Nephron progenitor cell (in vitro differentiated cells): ENCODE data around the gene HAND2.

Experiments
- DNase-seq: peaks from one replicate; pipeline ENCODE4 v3.0.0; 2021
- H3K27ac Mint-ChIP-seq: 2 replicates; pipeline ENCODE4 v1.8.0; 2021; ENCODE audit warnings: mild to moderate bottlenecking, moderate library complexity, mixed read lengths
- H3K27me3 Mint-ChIP-seq: 2 replicates; pipeline ENCODE4 v1.8.0; 2021; ENCODE audit warnings: mild to moderate bottlenecking, low read depth, mixed read lengths; ENCODE audit not compliant: poor library complexity
- H3K36me3 Mint-ChIP-seq: 2 replicates; pipeline ENCODE4 v1.8.0; 2021; ENCODE audit warnings: low read depth, mixed read lengths
- H3K4me1 Mint-ChIP-seq: 2 replicates; pipeline ENCODE4 v1.8.0; 2021; ENCODE audit warnings: mixed read lengths
- H3K4me3 Mint-ChIP-seq: 2 replicates; pipeline ENCODE4 v1.8.0; 2021; ENCODE audit warnings: mild to moderate bottlenecking, moderate library complexity, mixed read lengths
- H3K9me3 Mint-ChIP-seq: 2 replicates; pipeline ENCODE4 v1.8.0; 2021; ENCODE audit warnings: mild to moderate bottlenecking, moderate library complexity, mixed read lengths
- TF ChIP-seq, protein P1 (sequence below): fragments of 200-600 bp; sonication (generic); IDR thresholded peaks from 2 replicates; pipeline ENCODE4 v1.5.0; 2021; ENCODE audit warnings: antibody characterized with exemption

HAND2 gene

DNA sequence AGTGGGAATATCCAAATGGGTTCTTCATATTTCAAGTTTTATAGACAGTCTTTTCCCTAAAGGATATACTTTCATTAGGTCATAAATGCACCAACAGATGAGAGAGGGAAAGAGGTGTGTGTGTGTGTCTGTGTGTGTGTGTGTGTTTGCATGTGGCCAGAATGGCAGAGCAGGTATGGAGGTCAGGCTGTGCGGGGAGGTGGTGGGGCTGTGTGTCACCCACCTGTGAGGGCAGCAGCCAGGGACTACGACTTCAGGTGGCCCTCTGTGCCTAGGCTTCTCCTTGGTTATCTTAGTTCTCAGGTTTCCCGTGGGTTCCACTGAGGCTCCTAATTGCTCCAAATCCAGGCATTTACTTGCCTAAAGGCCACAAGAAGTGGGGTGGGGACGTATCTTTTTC, 14.6 kb downstream of the HAND2 start:
- no peak overlapping the region for H3K27ac Mint-ChIP-seq
- TF ChIP-seq, protein P1, sequence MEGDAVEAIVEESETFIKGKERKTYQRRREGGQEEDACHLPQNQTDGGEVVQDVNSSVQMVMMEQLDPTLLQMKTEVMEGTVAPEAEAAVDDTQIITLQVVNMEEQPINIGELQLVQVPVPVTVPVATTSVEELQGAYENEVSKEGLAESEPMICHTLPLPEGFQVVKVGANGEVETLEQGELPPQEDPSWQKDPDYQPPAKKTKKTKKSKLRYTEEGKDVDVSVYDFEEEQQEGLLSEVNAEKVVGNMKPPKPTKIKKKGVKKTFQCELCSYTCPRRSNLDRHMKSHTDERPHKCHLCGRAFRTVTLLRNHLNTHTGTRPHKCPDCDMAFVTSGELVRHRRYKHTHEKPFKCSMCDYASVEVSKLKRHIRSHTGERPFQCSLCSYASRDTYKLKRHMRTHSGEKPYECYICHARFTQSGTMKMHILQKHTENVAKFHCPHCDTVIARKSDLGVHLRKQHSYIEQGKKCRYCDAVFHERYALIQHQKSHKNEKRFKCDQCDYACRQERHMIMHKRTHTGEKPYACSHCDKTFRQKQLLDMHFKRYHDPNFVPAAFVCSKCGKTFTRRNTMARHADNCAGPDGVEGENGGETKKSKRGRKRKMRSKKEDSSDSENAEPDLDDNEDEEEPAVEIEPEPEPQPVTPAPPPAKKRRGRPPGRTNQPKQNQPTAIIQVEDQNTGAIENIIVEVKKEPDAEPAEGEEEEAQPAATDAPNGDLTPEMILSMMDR: no peak
- H3K4me1 Mint-ChIP-seq: peaks cover 18% of the 10 kb centered on the region
- peaks cover 11% of the 10 kb centered on the region for H3K9me3 Mint-ChIP-seq
- H3K27me3 Mint-ChIP-seq: peaks cover 100% of the 10 kb centered on the region
- no peak for DNase-seq
- H3K36me3 Mint-ChIP-seq: no peaks in the 10 kb centered on the region
- H3K4me3 Mint-ChIP-seq: no peak overlapping the region

DNA sequence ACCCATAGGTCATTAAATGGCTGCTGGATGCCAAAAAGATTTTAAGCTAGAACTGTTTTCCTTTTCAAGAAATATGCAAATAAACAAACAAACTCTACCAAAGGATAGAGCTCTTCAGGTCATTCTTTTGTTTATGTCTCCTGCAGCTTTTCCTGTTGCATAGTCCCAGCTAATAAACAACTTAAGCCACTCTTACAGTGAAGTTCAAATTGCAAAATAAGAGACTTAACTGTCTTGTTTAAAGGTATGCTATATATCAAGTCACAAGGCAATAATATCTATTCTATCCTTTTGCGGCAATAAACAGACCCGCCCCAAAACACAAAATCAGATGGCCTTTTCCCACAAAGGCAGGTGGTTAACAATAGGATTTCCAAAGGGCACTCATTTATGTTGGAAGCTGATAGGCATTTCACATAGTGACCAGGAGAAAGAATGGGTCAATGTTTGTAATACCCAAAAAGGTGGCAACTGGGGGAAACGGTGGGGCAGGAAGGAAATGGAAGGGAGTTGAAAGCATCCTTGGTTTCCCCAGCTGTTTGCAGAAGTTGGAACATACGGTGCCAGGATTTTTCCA, 15.3 kb downstream of the HAND2 start:
- H3K4me1 Mint-ChIP-seq: peaks cover 18% of the 10 kb centered on the region
- H3K4me3 Mint-ChIP-seq: no peak overlapping the region
- no peak overlapping the region for H3K27ac Mint-ChIP-seq
- no peaks in the 10 kb centered on the region for H3K36me3 Mint-ChIP-seq
- no peak for DNase-seq
- H3K27me3 Mint-ChIP-seq: peaks cover 100% of the 10 kb centered on the region
- TF ChIP-seq, protein P1: no peak
- H3K9me3 Mint-ChIP-seq: peaks cover 13% of the 10 kb centered on the region

DNA sequence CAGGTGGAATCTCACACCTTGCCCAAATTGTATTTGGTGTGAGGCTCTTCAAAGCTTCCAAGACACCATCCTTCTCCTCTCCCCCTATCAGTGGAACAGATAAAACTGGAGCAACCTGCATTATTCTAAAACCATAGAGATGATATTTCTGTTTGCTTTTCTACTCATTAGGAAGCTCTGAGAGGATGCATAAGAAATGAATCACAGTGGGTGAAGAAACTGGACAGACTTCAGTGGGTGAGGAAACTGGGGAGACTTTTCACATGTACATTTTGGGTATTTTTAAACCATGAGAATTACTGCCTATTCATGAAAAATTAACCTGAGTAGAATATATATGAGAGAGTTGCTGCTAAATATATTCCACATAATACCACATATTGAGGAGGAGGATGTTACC, 16.4 kb downstream of the HAND2 start:
- peaks cover 100% of the 10 kb centered on the region for H3K27me3 Mint-ChIP-seq
- H3K36me3 Mint-ChIP-seq: no peaks in the 10 kb centered on the region

DNA sequence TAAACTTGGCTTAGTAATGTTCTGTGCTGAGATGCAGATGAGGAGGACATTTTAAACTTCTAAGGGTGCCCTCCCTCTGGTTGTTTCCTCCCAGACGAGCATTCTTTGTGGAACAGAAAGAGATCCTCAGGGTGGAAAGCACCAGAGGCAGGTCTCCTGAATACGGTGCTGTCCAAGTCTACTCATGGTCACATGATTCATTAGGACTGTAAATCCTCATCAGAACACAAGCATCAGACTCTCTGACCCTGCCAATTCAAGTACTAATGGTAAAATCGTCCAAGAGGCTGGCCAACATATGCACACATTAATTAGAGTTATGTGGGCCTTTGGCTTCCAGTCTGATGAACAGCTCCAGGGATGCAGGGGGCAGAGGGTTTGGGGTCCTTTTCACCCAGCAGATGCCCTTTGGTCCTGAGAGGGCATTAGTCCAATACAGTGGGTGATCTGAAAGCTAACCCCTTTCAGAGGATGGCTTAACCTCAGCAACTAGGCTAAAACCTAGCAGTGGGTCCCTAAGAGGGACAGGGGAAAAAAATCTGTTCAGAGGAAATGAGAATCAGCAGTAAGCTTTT, 18.2 kb downstream of the HAND2 start:
- Mint-ChIP-seq H3K9me3 (peaks cover 12% of the 10 kb centered on the region), H3K27ac (no peak overlapping the region), H3K4me3 (no peak overlapping the region), H3K27me3 (peaks cover 100% of the 10 kb centered on the region), H3K36me3 (no peaks in the 10 kb centered on the region), H3K4me1 (peaks cover 28% of the 10 kb centered on the region)
- no peak for DNase-seq
- TF ChIP-seq, protein P1: no peak

More for the DNA sequence above, 16.4 kb downstream of the HAND2 start:
- TF ChIP-seq, protein P1: no peak
- Mint-ChIP-seq H3K27ac (no peak overlapping the region), H3K9me3 (peaks cover 13% of the 10 kb centered on the region), H3K4me1 (peaks cover 24% of the 10 kb centered on the region), H3K4me3 (no peak overlapping the region)
- DNase-seq: no peak

DNA sequence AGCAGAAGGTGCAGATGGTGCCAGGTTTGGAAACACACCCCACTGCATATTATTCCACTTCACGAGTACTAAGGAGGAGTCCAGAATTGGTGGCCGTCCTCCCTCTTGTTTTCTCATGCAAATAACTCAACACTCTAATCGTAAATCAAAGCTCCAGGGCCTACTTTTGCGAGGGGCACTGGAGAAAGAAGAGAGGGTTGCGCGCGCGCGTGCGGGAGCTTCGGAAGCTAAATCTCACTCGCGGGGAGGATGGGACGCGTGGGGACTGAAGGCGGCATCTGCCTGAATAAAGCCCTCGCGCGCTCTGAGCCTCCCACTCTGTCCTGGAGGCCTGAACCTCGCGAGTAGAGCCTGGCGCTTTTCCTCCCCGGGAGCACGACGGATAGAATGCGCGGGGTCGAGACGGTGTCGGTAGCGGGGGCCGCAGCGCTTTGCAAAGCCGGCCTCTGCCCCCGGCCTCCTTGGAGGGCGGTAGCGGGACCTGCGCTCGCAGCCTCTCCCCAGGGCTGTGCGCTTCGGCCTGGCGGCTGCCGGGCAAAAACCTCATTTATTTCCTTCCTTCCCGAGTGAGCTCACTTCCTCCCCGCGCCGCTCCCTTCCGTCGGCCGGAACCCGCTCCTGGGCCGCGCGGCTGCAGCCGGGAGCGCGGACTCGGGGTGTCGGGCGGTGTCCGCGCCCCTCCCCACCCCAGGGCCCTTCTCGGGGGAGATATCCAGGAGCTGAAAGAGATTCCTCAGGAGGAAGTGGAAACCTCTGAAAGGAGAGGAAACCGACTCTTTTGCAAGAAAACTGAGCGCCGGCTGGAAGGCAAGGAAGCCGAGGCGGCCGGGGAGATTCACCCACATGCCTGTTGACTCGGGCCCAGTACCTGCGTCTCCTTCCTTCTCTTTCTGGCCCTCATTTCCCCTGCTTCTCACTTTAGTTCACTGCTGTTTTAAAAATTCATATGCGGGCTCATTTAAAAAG, 20.7 kb downstream of the HAND2 start:
- Mint-ChIP-seq H3K36me3 (no peaks in the 10 kb centered on the region), H3K27me3 (peaks cover 100% of the 10 kb centered on the region), H3K9me3 (peaks cover 4% of the 10 kb centered on the region), H3K27ac (no peak overlapping the region), H3K4me3 (peak overlapping the region; percentile 84), H3K4me1 (peaks cover 19% of the 10 kb centered on the region)
- TF ChIP-seq, protein P1: no peak
- DNase-seq: peak; percentile 53
